IPS-18a (cell line): ENCODE measurements around the gene SH3GL3.

Experiments used
- H3K27ac ChIP-seq: one replicate; pipeline ENCODE4 v1.5.1; 2013; ENCODE audit warnings: low read length
- H3K27me3 ChIP-seq: one replicate; pipeline ENCODE4 v1.6.1; 2013; ENCODE audit warnings: mild to moderate bottlenecking, low read length; ENCODE audit not compliant: control insufficient read depth, insufficient read depth
- H3K36me3 ChIP-seq: one replicate; pipeline ENCODE4 v1.6.1; 2013; ENCODE audit warnings: low read depth, low read length; ENCODE audit not compliant: control insufficient read depth
- H3K4me1 ChIP-seq: one replicate; pipeline ENCODE4 v1.6.1; 2013; ENCODE audit warnings: low read depth, low read length; ENCODE audit not compliant: control insufficient read depth
- H3K4me3 ChIP-seq: one replicate; pipeline ENCODE4 v1.5.1; 2013; ENCODE audit warnings: low read length
- H3K9ac ChIP-seq: one replicate; pipeline ENCODE4 v1.6.1; 2013; ENCODE audit warnings: mild to moderate bottlenecking, low read length, moderate library complexity
- H3K9me3 ChIP-seq: one replicate; pipeline ENCODE4 v1.6.1; 2013; ENCODE audit warnings: low read depth, low read length; ENCODE audit not compliant: control insufficient read depth

The SH3GL3 gene

GRCh38 chr15:83514584-83514983, 67.4 kb downstream of the SH3GL3 start:
- no peak overlapping the region for H3K27ac ChIP-seq
- H3K4me1 ChIP-seq: peaks cover 6% of the 10 kb centered on the region
- H3K9ac ChIP-seq: no peak overlapping the region
- H3K36me3 ChIP-seq: no peaks in the 10 kb centered on the region
- H3K4me3 ChIP-seq: no peak overlapping the region
- no peaks in the 10 kb centered on the region for H3K27me3 ChIP-seq
- no peaks in the 10 kb centered on the region for H3K9me3 ChIP-seq

DNA sequence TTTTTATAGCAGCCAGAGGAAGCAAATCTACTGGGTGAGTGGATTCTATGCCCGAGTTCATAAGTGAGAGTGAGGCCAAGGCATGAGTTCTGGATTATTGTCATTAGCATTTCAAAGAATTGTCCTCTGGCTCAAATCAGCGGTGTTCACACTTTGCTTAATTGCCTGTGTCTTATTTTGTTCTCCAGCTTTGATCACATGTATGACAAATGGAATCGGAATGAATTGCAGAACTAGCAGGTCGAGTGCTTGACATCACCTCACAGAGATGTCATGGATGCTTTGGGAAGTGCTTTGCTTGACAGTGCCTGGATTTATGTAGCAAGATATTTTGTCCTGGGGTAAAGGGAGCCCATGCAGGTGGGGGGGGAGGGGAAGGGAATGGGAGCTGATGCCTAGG, 68.0 kb downstream of the SH3GL3 start:
- peaks cover 6% of the 10 kb centered on the region for H3K4me1 ChIP-seq
- H3K9ac ChIP-seq: no peak overlapping the region
- H3K36me3 ChIP-seq: no peaks in the 10 kb centered on the region

GRCh38 chr15:83516935-83517334, 69.8 kb downstream of the SH3GL3 start:
- H3K9ac ChIP-seq: no peak overlapping the region
- peaks cover 5% of the 10 kb centered on the region for H3K4me1 ChIP-seq
- no peaks in the 10 kb centered on the region for H3K27me3 ChIP-seq
- H3K9me3 ChIP-seq: no peaks in the 10 kb centered on the region
- H3K4me3 ChIP-seq: no peak overlapping the region
- H3K27ac ChIP-seq: no peak overlapping the region
- no peaks in the 10 kb centered on the region for H3K36me3 ChIP-seq

More for the DNA sequence above, 68.0 kb downstream of the SH3GL3 start:
- Histone ChIP-seq H3K27ac (no peak overlapping the region), H3K27me3 (no peaks in the 10 kb centered on the region), H3K4me3 (no peak overlapping the region), H3K9me3 (no peaks in the 10 kb centered on the region)

GRCh38 chr15:83526319-83526718, 79.2 kb downstream of the SH3GL3 start:
- peaks cover 3% of the 10 kb centered on the region for H3K4me1 ChIP-seq
- no peak overlapping the region for H3K9ac ChIP-seq
- H3K36me3 ChIP-seq: no peaks in the 10 kb centered on the region
- no peaks in the 10 kb centered on the region for H3K9me3 ChIP-seq
- no peak overlapping the region for H3K4me3 ChIP-seq
- no peaks in the 10 kb centered on the region for H3K27me3 ChIP-seq
- no peak overlapping the region for H3K27ac ChIP-seq

- Histone ChIP-seq H3K36me3 (no peaks in the 10 kb centered on the region), H3K4me3 (no peak overlapping the region), H3K9ac (no peak overlapping the region), H3K4me1 (peaks cover 7% of the 10 kb centered on the region), H3K27me3 (no peaks in the 10 kb centered on the region), H3K9me3 (no peaks in the 10 kb centered on the region), H3K27ac (no peak overlapping the region)
These were observed 86.3 kb downstream of the SH3GL3 start for GRCh38 chr15:83533410-83533962.

DNA sequence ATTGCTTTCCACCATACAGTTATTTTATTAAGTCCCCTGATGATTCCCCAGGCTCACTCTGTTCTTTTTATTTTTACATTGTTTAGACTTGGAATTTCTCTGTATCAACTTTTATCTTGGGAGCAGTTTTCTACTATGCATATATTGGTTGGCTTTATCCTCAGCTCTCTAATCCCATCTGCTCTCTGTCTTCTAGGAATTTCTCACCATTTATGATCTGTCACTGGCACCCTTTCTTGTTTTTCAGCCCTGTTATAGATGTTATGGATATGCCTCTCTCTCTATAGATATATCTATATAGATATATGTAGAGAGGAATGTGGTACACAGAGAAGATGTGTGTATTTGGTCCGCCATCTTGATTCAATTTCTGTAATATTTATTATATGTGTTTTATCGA, 90.5 kb downstream of the SH3GL3 start:
- Histone ChIP-seq H3K27me3 (no peaks in the 10 kb centered on the region), H3K9me3 (no peaks in the 10 kb centered on the region), H3K36me3 (no peaks in the 10 kb centered on the region), H3K9ac (no peak overlapping the region), H3K4me3 (no peak overlapping the region), H3K27ac (no peak overlapping the region), H3K4me1 (peaks cover 7% of the 10 kb centered on the region)

- Histone ChIP-seq H3K27me3 (no peaks in the 10 kb centered on the region), H3K4me1 (peaks cover 4% of the 10 kb centered on the region), H3K27ac (no peak overlapping the region), H3K9ac (no peak overlapping the region), H3K36me3 (no peaks in the 10 kb centered on the region), H3K4me3 (no peak overlapping the region), H3K9me3 (no peaks in the 10 kb centered on the region)
These were observed 91.5 kb downstream of the SH3GL3 start for GRCh38 chr15:83538682-83539081.

DNA sequence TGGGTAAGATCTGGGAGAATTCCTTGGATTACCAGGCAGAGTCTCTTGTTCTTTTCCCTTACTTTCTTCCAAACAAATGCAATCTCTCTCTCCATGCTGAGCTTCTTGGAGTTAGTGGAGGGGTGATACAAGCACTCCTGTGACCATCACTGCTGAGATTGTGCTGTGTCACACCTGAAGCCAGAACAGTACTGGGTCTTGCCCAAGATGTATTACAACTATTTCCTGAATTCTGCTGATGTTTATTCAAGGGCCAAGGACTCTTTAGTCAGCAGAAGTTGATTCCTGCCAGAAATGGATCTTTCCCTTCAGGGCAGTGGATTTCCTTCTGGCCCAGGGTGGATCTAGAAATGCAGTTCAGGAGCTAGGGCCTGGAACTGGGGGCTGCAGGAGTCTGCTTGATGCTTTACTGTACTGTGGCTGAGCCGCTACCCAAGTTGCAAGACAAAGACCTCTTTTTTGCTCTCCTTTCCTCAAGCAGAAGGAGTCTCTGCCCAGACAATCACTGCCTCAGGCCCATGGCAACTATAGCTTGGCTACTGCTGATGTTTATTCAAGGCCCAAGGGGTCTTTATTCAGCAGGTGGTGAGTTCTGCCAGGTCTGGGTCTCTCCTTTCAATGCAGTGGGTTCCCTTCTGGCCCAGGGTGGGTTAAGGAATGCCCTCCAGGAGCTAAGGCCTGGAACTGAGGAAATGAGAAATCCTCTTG, 98.8 kb downstream of the SH3GL3 start:
- Histone ChIP-seq H3K9ac (no peak overlapping the region), H3K27me3 (no peaks in the 10 kb centered on the region), H3K27ac (no peak overlapping the region), H3K4me1 (peaks cover 12% of the 10 kb centered on the region), H3K9me3 (no peaks in the 10 kb centered on the region), H3K36me3 (no peaks in the 10 kb centered on the region), H3K4me3 (no peak overlapping the region)

GRCh38 chr15:83546512-83546888, 99.4 kb downstream of the SH3GL3 start:
- H3K4me1 ChIP-seq: peaks cover 12% of the 10 kb centered on the region
- H3K4me3 ChIP-seq: no peak overlapping the region
- H3K9ac ChIP-seq: no peak overlapping the region
- no peaks in the 10 kb centered on the region for H3K27me3 ChIP-seq
- H3K27ac ChIP-seq: no peak overlapping the region
- H3K36me3 ChIP-seq: no peaks in the 10 kb centered on the region
- H3K9me3 ChIP-seq: no peaks in the 10 kb centered on the region

GRCh38 chr15:83547168-83547567, 100.0 kb downstream of the SH3GL3 start:
- H3K9me3 ChIP-seq: no peaks in the 10 kb centered on the region
- no peak overlapping the region for H3K4me3 ChIP-seq
- no peak overlapping the region for H3K9ac ChIP-seq
- no peak overlapping the region for H3K27ac ChIP-seq
- H3K4me1 ChIP-seq: peaks cover 12% of the 10 kb centered on the region
- no peaks in the 10 kb centered on the region for H3K36me3 ChIP-seq
- H3K27me3 ChIP-seq: no peaks in the 10 kb centered on the region

DNA sequence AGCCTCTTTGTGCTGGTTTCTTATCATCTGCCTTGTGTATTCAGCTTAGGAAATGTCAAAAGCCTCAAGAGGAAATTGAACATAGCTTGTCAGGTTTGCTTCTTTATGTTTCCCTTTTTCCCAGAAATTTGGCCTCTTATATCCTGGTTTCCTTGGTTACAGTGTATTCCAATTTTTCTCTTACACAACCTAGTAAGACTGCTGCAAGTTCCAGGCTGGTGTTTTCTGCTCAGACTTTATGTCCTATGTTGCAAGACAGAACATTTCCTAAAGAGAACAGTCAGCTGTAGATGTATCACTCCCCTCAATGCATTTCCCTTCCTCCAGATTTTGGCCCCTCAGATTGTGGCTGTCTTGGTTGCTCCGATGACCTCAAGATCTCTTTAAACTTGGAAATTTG, 102.5 kb downstream of the SH3GL3 start:
- no peak overlapping the region for H3K4me3 ChIP-seq
- H3K27me3 ChIP-seq: no peaks in the 10 kb centered on the region
- no peaks in the 10 kb centered on the region for H3K36me3 ChIP-seq
- H3K27ac ChIP-seq: no peak overlapping the region
- peaks cover 12% of the 10 kb centered on the region for H3K4me1 ChIP-seq
- no peaks in the 10 kb centered on the region for H3K9me3 ChIP-seq
- H3K9ac ChIP-seq: no peak overlapping the region

DNA sequence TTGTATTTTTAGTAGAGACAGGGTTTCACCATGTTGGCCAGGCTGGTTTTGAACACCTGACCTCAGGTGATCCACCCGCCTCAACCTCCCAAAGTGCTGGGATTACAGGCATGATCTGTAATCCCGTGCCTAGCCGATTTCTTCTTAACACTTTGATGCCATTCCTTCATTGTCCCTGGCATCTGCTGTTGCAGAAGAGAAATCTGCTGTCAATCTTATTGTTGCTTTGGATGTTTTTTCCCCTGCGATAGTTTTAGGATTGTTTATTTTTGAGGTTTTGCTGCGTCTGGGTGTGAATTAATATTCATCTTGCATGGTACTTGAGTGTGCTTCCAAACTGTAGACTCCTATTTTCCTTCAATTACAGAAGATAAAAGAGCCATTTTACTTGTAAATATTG, 107.4 kb downstream of the SH3GL3 start:
- H3K9me3 ChIP-seq: no peaks in the 10 kb centered on the region
- no peak overlapping the region for H3K9ac ChIP-seq
- no peak overlapping the region for H3K4me3 ChIP-seq
- peaks cover 1% of the 10 kb centered on the region for H3K4me1 ChIP-seq
- no peak overlapping the region for H3K27ac ChIP-seq
- H3K27me3 ChIP-seq: no peaks in the 10 kb centered on the region
- H3K36me3 ChIP-seq: no peaks in the 10 kb centered on the region
